GM21786 (cell line): ENCODE measurements around the gene MAP7.
"Not testable (repeated sequence)": the region's sequence is repeated elsewhere in the genome, so short reads cannot be mapped to it uniquely, and the experiment has no call there.

Experiments used
- ATAC-seq: cut with Tn5 transposase; IDR thresholded peaks from one replicate; pipeline ENCODE4 v1.9.1; 2021; ENCODE audit not compliant: unreplicated experiment

MAP7 gene

DNA sequence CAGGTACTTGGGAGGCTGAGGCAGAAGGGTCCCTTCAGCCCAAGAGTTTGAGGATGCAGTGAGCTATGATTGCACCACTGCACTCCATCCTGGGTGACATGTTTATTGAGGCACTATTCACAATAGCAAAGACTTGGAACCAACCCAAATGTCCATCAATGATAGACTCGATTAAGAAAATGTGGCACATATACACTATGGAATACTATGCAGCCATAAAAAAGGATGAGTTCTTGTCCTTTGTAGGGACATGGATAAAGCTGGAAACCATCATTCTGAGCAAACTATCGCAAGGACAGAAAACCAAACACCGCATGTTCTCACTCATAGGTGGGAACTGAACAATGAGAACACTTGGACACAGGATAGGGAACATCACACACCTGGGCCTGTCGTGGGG, 149.0 kb downstream of the MAP7 start:
- not testable (repeated sequence) for ATAC-seq

DNA sequence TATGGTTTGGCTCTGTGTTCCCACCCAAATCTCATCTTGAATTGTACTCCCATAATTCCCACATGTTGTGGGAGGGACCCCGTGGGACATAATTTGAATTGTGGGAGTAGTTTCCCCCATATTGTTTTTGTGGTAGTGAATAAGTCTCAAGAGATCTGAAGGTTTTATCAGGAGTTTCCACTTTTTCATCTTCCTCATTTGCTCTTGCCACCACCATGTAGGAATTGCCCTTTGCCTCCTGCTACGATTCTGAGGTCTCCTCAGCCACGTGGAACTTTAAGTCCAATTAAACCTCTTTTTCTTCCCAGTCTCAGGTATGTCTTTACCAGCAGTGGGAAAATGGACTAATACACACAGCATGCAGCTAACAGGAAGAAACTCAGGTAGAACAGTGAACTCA, 151.8 kb downstream of the MAP7 start:
- no peak for ATAC-seq

- ATAC-seq = no peak
These were observed 153.3 kb downstream of the MAP7 start for GRCh38 chr6:136396908-136397307.

- ATAC-seq = not testable (repeated sequence)
These were observed 159.3 kb downstream of the MAP7 start for GRCh38 chr6:136390959-136391358.

DNA sequence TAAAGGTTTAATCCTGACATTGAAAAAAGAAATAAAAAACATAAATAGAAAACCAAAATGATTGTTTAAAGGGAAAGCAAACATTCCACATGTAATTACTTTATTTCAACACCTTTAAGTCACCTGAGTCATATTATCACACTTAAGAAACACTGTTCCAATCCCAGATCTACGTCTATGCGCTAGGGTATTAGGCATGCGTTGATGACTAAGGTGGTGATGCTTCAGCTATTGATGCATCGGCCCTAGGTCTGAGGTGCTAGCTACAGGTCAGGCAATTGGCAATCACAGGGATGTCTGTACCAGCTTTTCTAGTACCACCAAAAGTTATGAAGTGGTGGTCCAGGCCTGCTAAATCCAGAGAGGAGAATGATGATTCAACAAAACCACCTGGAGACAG, 162.9 kb downstream of the MAP7 start:
- ATAC-seq = no peak

GRCh38 chr6:136383268-136383937, 166.8 kb downstream of the MAP7 start:
- no peak for ATAC-seq

- no peak for ATAC-seq
These were observed 167.5 kb downstream of the MAP7 start for GRCh38 chr6:136382676-136383252.

- ATAC-seq = no peak
These were observed 171.3 kb downstream of the MAP7 start for GRCh38 chr6:136378888-136379287.

- not testable (repeated sequence) for ATAC-seq
These were observed 174.4 kb downstream of the MAP7 start for GRCh38 chr6:136375836-136376235.

- no peak for ATAC-seq
These were observed 178.3 kb downstream of the MAP7 start for GRCh38 chr6:136371959-136372358.

- no peak for ATAC-seq
These were observed 179.1 kb downstream of the MAP7 start for GRCh38 chr6:136370988-136371728.

- no peak for ATAC-seq
These were observed 184.4 kb downstream of the MAP7 start for GRCh38 chr6:136365776-136366354.

GRCh38 chr6:136362421-136363356, 187.5 kb downstream of the MAP7 start:
- ATAC-seq = no peak

GRCh38 chr6:136361787-136362186, 188.4 kb downstream of the MAP7 start:
- no peak for ATAC-seq

GRCh38 chr6:136360783-136361182, 189.4 kb downstream of the MAP7 start:
- no peak for ATAC-seq

GRCh38 chr6:136359851-136360250, 190.4 kb downstream of the MAP7 start:
- no peak for ATAC-seq

DNA sequence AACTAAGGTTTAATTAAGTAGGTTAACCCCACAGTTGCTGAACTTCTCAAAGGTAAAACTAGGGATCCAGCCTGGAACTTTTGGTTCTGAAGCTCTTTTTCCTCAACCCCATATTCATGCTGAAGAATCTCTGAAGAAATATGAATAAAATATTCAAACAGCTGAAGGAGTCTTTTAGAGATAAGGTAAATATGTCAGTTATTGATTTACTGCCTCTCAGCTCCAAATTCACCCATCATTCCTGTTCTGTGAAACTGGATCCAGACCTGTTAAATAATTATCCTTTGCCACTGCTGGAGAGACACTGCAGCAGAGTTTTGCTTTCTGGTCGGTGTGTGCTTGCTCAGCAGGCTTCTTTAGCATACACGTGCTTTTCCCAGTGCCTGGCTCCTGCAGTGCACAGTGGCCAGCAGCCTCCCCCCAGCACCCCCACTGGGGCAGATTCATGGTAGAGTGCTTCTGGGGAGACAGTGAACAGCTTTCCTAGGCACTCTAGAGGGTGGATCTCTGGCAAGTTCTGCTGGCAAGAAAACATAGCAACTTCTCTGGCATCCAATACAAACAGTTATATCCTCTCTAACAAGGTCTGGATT, 198.6 kb downstream of the MAP7 start:
- no peak for ATAC-seq

- ATAC-seq = no peak
These were observed 199.3 kb downstream of the MAP7 start for GRCh38 chr6:136350914-136351313.

- ATAC-seq = no peak
These were observed 202.4 kb downstream of the MAP7 start for GRCh38 chr6:136347847-136348246.

DNA sequence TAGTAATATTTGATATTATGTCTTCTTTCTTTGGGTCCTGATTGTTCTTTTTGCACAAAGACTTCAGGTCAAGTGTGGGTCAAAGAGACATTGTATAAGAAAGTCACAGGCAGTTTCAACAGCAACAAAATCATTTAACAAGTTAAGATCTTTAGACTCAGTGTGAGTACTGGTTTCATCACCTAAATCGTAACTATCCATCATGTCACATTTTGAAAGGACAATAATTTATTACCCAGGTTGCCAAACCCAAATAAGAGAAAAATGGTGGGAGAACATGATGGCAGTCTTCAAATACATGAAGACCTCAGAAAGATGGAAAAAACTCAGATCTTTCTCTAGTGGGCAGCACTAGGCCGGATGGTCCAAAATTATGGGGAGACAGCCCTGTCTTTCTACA, 205.1 kb downstream of the MAP7 start:
- ATAC-seq = no peak
